Measurements from ENCODE around the gene CREG1. TPM values are rescaled to one million over a fixed set of nuclear protein-coding genes. Genes with fewer than 3 reads are reported as not detected.

CREG1 gene
- total RNA-seq, 1 experiment from 2014 or later = 69.3 TPM

DNA sequence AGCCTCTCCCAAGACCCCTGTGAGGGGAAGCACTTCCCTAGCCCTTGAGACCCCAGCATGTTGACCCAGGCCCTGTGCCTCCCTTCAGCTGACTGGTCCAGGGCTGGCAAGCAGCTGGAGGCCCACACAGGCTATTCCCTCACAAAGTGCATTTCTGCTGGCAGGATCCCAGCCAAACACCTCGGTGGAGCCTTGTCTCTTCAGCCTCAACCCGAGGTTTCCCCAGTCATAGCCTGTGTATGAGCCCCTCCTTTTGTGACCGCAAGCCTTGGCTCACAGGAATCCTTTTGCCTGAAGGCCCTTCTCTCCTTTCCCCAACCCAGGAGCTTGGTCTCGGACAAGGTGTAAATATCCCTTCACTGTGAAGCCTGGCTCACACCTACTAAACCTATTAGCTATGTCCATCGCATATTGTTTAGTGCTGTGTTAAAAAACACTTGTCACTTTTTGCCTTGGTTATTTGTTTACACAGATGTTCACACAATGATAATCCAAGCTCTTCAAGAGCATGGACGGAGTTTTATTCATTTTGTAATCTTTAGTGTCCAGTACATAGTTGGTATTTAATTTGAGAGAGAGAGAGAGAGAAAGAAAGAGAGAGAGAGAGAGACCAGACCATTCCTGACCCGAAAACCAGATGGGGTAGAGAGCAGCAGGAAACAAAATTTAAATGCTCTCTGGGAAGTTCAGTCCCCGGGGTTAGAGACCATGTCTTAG is 26.7 kb downstream of the CREG1 start:
- Mint-ChIP-seq H3K4me1 (ENCODE audit: low read depth, unreplicated experiment) (no peaks in the 10 kb centered on the region), H3K36me3 (ENCODE audit: insufficient read depth, unreplicated experiment) (no peaks in the 10 kb centered on the region), H3K9me3 (ENCODE audit: low read depth, unreplicated experiment) (no peaks in the 10 kb centered on the region), H3K4me3 (ENCODE audit: low read depth, unreplicated experiment) (no peak overlapping the region), H3K27ac (ENCODE audit: unreplicated experiment) (no peak overlapping the region), H3K27me3 (ENCODE audit: unreplicated experiment) (peaks cover 28% of the 10 kb centered on the region)
- BruUV-seq (replicated peaks) = no TSS peak
- no peak for DNase-seq
- TF ChIP-seq, protein P1, sequence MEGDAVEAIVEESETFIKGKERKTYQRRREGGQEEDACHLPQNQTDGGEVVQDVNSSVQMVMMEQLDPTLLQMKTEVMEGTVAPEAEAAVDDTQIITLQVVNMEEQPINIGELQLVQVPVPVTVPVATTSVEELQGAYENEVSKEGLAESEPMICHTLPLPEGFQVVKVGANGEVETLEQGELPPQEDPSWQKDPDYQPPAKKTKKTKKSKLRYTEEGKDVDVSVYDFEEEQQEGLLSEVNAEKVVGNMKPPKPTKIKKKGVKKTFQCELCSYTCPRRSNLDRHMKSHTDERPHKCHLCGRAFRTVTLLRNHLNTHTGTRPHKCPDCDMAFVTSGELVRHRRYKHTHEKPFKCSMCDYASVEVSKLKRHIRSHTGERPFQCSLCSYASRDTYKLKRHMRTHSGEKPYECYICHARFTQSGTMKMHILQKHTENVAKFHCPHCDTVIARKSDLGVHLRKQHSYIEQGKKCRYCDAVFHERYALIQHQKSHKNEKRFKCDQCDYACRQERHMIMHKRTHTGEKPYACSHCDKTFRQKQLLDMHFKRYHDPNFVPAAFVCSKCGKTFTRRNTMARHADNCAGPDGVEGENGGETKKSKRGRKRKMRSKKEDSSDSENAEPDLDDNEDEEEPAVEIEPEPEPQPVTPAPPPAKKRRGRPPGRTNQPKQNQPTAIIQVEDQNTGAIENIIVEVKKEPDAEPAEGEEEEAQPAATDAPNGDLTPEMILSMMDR (IDR thresholded peaks at IDR 0.05; ENCODE audit: unreplicated experiment) = no peak
- intact Hi-C loops (cut with micrococcal nuclease; ENCODE audit: unreplicated experiment) = no loop called here
- CTCF ChIA-PET = no interaction called here

DNA sequence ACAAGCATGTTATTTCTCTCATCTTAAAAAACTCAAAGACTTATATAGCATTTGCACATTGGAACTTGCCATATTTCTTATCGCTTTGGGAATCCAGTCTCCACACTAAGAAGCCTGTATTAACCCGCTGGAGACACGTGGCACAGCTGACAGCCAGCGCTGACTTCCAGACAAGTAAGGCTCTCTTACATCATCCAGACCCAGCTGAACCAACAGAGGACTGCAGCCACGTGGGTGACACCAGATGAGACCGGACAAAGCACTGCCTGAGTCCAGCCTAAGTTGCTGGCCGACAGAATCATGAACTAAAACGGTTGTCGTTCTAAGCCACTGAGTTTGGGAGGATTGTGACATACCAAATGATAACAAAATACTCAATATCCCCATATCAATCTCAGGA is 28.9 kb downstream of the CREG1 start:
- Mint-ChIP-seq H3K4me1 (ENCODE audit: low read depth, unreplicated experiment) (no peaks in the 10 kb centered on the region), H3K4me3 (ENCODE audit: low read depth, unreplicated experiment) (no peak overlapping the region), H3K36me3 (ENCODE audit: insufficient read depth, unreplicated experiment) (no peaks in the 10 kb centered on the region), H3K27ac (ENCODE audit: unreplicated experiment) (no peak overlapping the region), H3K27me3 (ENCODE audit: unreplicated experiment) (peaks cover 48% of the 10 kb centered on the region), H3K9me3 (ENCODE audit: low read depth, unreplicated experiment) (no peaks in the 10 kb centered on the region)
- TF ChIP-seq, protein P1 (IDR thresholded peaks at IDR 0.05; ENCODE audit: unreplicated experiment) = no peak
- DNase-seq = no peak
- BruUV-seq (replicated peaks) = no TSS peak
- intact Hi-C loops (cut with micrococcal nuclease; ENCODE audit: unreplicated experiment) = no loop called here
- CTCF ChIA-PET = interaction anchor here (0.6 kb wide), 1 partner anchor 38 kb away, joined by 3 read pairs; no protein-coding TSS in a partner anchor

- Mint-ChIP-seq H3K36me3 (ENCODE audit: insufficient read depth, unreplicated experiment) (no peaks in the 10 kb centered on the region), H3K27me3 (ENCODE audit: unreplicated experiment) (peaks cover 70% of the 10 kb centered on the region), H3K27ac (ENCODE audit: unreplicated experiment) (no peak overlapping the region), H3K4me3 (ENCODE audit: low read depth, unreplicated experiment) (no peak overlapping the region), H3K9me3 (ENCODE audit: low read depth, unreplicated experiment) (no peaks in the 10 kb centered on the region), H3K4me1 (ENCODE audit: low read depth, unreplicated experiment) (no peaks in the 10 kb centered on the region)
- BruUV-seq (replicated peaks) = no TSS peak
- intact Hi-C loops (cut with micrococcal nuclease; ENCODE audit: unreplicated experiment) = no loop called here
- DNase-seq = no peak
- CTCF ChIA-PET = no interaction called here
- TF ChIP-seq, protein P1 (IDR thresholded peaks at IDR 0.05; ENCODE audit: unreplicated experiment) = no peak
Observed at GRCh38 chr1:167522246-167522645, 31.3 kb downstream of the CREG1 start.

- TF ChIP-seq, protein P1 (IDR thresholded peaks at IDR 0.05; ENCODE audit: unreplicated experiment) = no peak
- no peaks in the 10 kb centered on the region for H3K4me1 Mint-ChIP-seq (ENCODE audit: low read depth, unreplicated experiment)
- no peak overlapping the region for H3K27ac Mint-ChIP-seq (ENCODE audit: unreplicated experiment)
- H3K27me3 Mint-ChIP-seq (ENCODE audit: unreplicated experiment) = peaks cover 78% of the 10 kb centered on the region
- BruUV-seq (replicated peaks) = no TSS peak
- CTCF ChIA-PET = no interaction called here
- no peaks in the 10 kb centered on the region for H3K9me3 Mint-ChIP-seq (ENCODE audit: low read depth, unreplicated experiment)
- intact Hi-C loops (cut with micrococcal nuclease; ENCODE audit: unreplicated experiment) = no loop called here
- H3K36me3 Mint-ChIP-seq (ENCODE audit: insufficient read depth, unreplicated experiment) = no peaks in the 10 kb centered on the region
- H3K4me3 Mint-ChIP-seq (ENCODE audit: low read depth, unreplicated experiment) = no peak overlapping the region
- no peak for DNase-seq
Observed at GRCh38 chr1:167520711-167521206, 32.8 kb downstream of the CREG1 start.

Measured in Calu3 (cell line).